RWPE2 (cell line): ENCODE data around the gene TEX101.

Experiments
- ATAC-seq: fragments of 200-7000 bp; cut with Tn5 transposase; 3 replicates; pipeline ENCODE4 v1.9.1; 2021; ENCODE audit warnings: low read depth
- DNase-seq: peaks from one replicate; pipeline ENCODE4 v3.0.0-alpha.2; 2020; ENCODE audit warnings: low spot score
- H3K27ac ChIP-seq: fragments of 450-650 bp; 2 replicates; pipeline ENCODE4 v1.5.1; 2017; ENCODE audit warnings: mild to moderate bottlenecking; ENCODE audit not compliant: poor library complexity, severe bottlenecking
- H3K27me3 ChIP-seq: fragments of 250-450 bp; sonication (Bioruptor Pico); 2 replicates; pipeline ENCODE4 v1.5.1; 2021; ENCODE audit warnings: mild to moderate bottlenecking, moderate library complexity; ENCODE audit not compliant: insufficient read depth, poor library complexity, severe bottlenecking
- H3K36me3 ChIP-seq: fragments of 250-450 bp; sonication (Bioruptor Pico); 2 replicates; pipeline ENCODE4 v1.5.1; 2020; ENCODE audit warnings: low read depth, mild to moderate bottlenecking, moderate library complexity
- H3K4me1 ChIP-seq: fragments of 250-450 bp; sonication (Bioruptor Pico); 2 replicates; pipeline ENCODE4 v1.5.1; 2021; ENCODE audit warnings: mild to moderate bottlenecking, moderate library complexity; ENCODE audit not compliant: insufficient read depth, poor library complexity, severe bottlenecking
- H3K4me3 ChIP-seq: fragments of 250-450 bp; sonication (Bioruptor Pico); 2 replicates; pipeline ENCODE4 v1.5.1; 2021; ENCODE audit warnings: mild to moderate bottlenecking, moderate library complexity; ENCODE audit not compliant: severe bottlenecking
- H3K9me3 ChIP-seq: fragments of 250-450 bp; sonication (Bioruptor Pico); 2 replicates; pipeline ENCODE4 v1.5.1; 2021; ENCODE audit warnings: mild to moderate bottlenecking, moderate library complexity; ENCODE audit not compliant: severe bottlenecking
- CTCF ChIP-seq: fragments of 450-650 bp; IDR thresholded peaks from one replicate; pipeline ENCODE4 v1.5.1; 2017; ENCODE audit warnings: mild to moderate bottlenecking, moderate library complexity; ENCODE audit not compliant: poor library complexity, severe bottlenecking

TEX101 gene

GRCh38 chr19:43444531-43445287 is 30.0 kb downstream of the TEX101 start:
- ATAC-seq (no peak), DNase-seq (no peak)
- Histone ChIP-seq H3K27me3 (no peaks in the 10 kb centered on the region), H3K4me3 (no peak overlapping the region), H3K36me3 (no peaks in the 10 kb centered on the region), H3K9me3 (no peaks in the 10 kb centered on the region), H3K27ac (no peak overlapping the region), H3K4me1 (no peaks in the 10 kb centered on the region)
- TF ChIP-seq CTCF, result no peak

- DNase-seq, result no peak
- no peak for TF ChIP-seq CTCF
Observed at GRCh38 chr19:43445426-43445825, 30.7 kb downstream of the TEX101 start.

GRCh38 chr19:43446746-43447489 is 32.2 kb downstream of the TEX101 start:
- Histone ChIP-seq H3K9me3 (no peaks in the 10 kb centered on the region), H3K27ac (no peak overlapping the region), H3K27me3 (no peaks in the 10 kb centered on the region), H3K36me3 (no peaks in the 10 kb centered on the region), H3K4me1 (no peaks in the 10 kb centered on the region), H3K4me3 (no peak overlapping the region)
- peak; percentile 94 for TF ChIP-seq CTCF
- DNase-seq (no peak), ATAC-seq (peak; percentile 79)

More at GRCh38 chr19:43445426-43445825, 30.7 kb downstream of the TEX101 start:
- ATAC-seq, result no peak
- Histone ChIP-seq H3K4me3 (no peak overlapping the region), H3K27me3 (no peaks in the 10 kb centered on the region), H3K4me1 (no peaks in the 10 kb centered on the region), H3K9me3 (no peaks in the 10 kb centered on the region), H3K27ac (no peak overlapping the region), H3K36me3 (no peaks in the 10 kb centered on the region)

- no peaks in the 10 kb centered on the region for H3K27me3 ChIP-seq
- DNase-seq (no peak), ATAC-seq (no peak)
- no peaks in the 10 kb centered on the region for H3K9me3 ChIP-seq
- no peak overlapping the region for H3K27ac ChIP-seq
- H3K4me3 ChIP-seq, result no peak overlapping the region
- no peaks in the 10 kb centered on the region for H3K36me3 ChIP-seq
- no peak for TF ChIP-seq CTCF
- H3K4me1 ChIP-seq, result no peaks in the 10 kb centered on the region
Observed at GRCh38 chr19:43447655-43448054, 33.0 kb downstream of the TEX101 start.
